Measurements from ENCODE around the gene COL6A1. TPM values are rescaled to one million over a fixed set of nuclear protein-coding genes. Genes with fewer than 3 reads are reported as not detected.

COL6A1 gene
- total RNA-seq, 2 experiments from 2014 or later = 8.0 to 8.5 TPM

GRCh38 chr21:46038871-46039397 is 57.4 kb downstream of the COL6A1 start:
- H3K4me1 Mint-ChIP-seq (ENCODE audit: low read depth) = no peaks in the 10 kb centered on the region
- no peak overlapping the region for H3K27ac ChIP-seq (ENCODE audit: low read depth in 1 of 2, low read length in 2 of 2)
- no peaks in the 10 kb centered on the region for H3K4me1 ChIP-seq (ENCODE audit: insufficient read depth, low read length)
- no peaks in the 10 kb centered on the region for H3K36me3 Mint-ChIP-seq (ENCODE audit: low read depth)
- ChIA-PET CTCF (no interaction called here), POLR2A (no interaction called here)
- no peaks in the 10 kb centered on the region for H3K36me3 ChIP-seq (ENCODE audit: insufficient read depth, low read length)
- no peak for TF ChIP-seq CTCF (IDR thresholded peaks at IDR 0.05)
- DNase-seq (no peak), ATAC-seq (ENCODE audit: poor library complexity) (no peak)
- H3K4me3 ChIP-seq (ENCODE audit: low read length) = no peak overlapping the region
- no peak overlapping the region for H3K27ac Mint-ChIP-seq
- peaks cover 0 to 2% of the 10 kb centered on the region in 2 experiments for H3K27me3 ChIP-seq (ENCODE audit: control insufficient read depth in 1 of 2, insufficient read depth in 2 of 2, low read length in 2 of 2)
- H3K27me3 Mint-ChIP-seq = no peaks in the 10 kb centered on the region
- no peaks in the 10 kb centered on the region for H3K9me3 Mint-ChIP-seq
- no peak overlapping the region for H3K4me3 Mint-ChIP-seq
- intact Hi-C loops (cut with DNase I, micrococcal nuclease) = no loop called here
- peaks cover 0 to 9% of the 10 kb centered on the region in 2 experiments for H3K9me3 ChIP-seq (ENCODE audit: control insufficient read depth in 1 of 2, insufficient read depth in 1 of 2, low read length in 2 of 2)

GRCh38 chr21:46039891-46040660 is 58.5 kb downstream of the COL6A1 start:
- H3K4me1 ChIP-seq (ENCODE audit: insufficient read depth, low read length) = no peaks in the 10 kb centered on the region
- H3K4me3 ChIP-seq (ENCODE audit: low read length) = no peak overlapping the region
- ChIA-PET CTCF (no interaction called here), POLR2A (no interaction called here)
- H3K36me3 ChIP-seq (ENCODE audit: insufficient read depth, low read length) = no peaks in the 10 kb centered on the region
- intact Hi-C loops (cut with DNase I, micrococcal nuclease) = no loop called here
- DNase-seq (no peak), ATAC-seq (ENCODE audit: poor library complexity) (no peak)
- H3K27ac ChIP-seq (ENCODE audit: low read depth in 1 of 2, low read length in 2 of 2) = no peak overlapping the region
- H3K4me3 Mint-ChIP-seq = no peak overlapping the region
- peaks cover 0 to 2% of the 10 kb centered on the region in 2 experiments for H3K27me3 ChIP-seq (ENCODE audit: control insufficient read depth in 1 of 2, insufficient read depth in 2 of 2, low read length in 2 of 2)
- no peaks in the 10 kb centered on the region for H3K27me3 Mint-ChIP-seq
- no peaks in the 10 kb centered on the region for H3K36me3 Mint-ChIP-seq (ENCODE audit: low read depth)
- no peaks in the 10 kb centered on the region for H3K9me3 Mint-ChIP-seq
- no peak for TF ChIP-seq CTCF (IDR thresholded peaks at IDR 0.05)
- H3K4me1 Mint-ChIP-seq (ENCODE audit: low read depth) = no peaks in the 10 kb centered on the region
- peaks cover 0 to 9% of the 10 kb centered on the region in 2 experiments for H3K9me3 ChIP-seq (ENCODE audit: control insufficient read depth in 1 of 2, insufficient read depth in 1 of 2, low read length in 2 of 2)
- no peak overlapping the region for H3K27ac Mint-ChIP-seq

- Mint-ChIP-seq H3K9me3 (no peaks in the 10 kb centered on the region), H3K27ac (no peak overlapping the region), H3K36me3 (ENCODE audit: low read depth) (no peaks in the 10 kb centered on the region), H3K4me3 (no peak overlapping the region), H3K27me3 (no peaks in the 10 kb centered on the region), H3K4me1 (ENCODE audit: low read depth) (no peaks in the 10 kb centered on the region)
- ChIA-PET CTCF (no interaction called here), POLR2A (no interaction called here)
- Histone ChIP-seq H3K27ac (ENCODE audit: low read depth in 1 of 2, low read length in 2 of 2) (no peak overlapping the region), H3K4me1 (ENCODE audit: insufficient read depth, low read length) (no peaks in the 10 kb centered on the region), H3K27me3 (ENCODE audit: control insufficient read depth in 1 of 2, insufficient read depth in 2 of 2, low read length in 2 of 2) (peaks cover 0 to 2% of the 10 kb centered on the region in 2 experiments), H3K9me3 (ENCODE audit: control insufficient read depth in 1 of 2, insufficient read depth in 1 of 2, low read length in 2 of 2) (peaks cover 0 to 8% of the 10 kb centered on the region in 2 experiments), H3K36me3 (ENCODE audit: insufficient read depth, low read length) (no peaks in the 10 kb centered on the region), H3K4me3 (ENCODE audit: low read length) (no peak overlapping the region)
- no peak for TF ChIP-seq CTCF (IDR thresholded peaks at IDR 0.05)
- DNase-seq (no peak), ATAC-seq (ENCODE audit: poor library complexity) (no peak)
- intact Hi-C loops (cut with DNase I, micrococcal nuclease) = no loop called here
These were observed 59.1 kb downstream of the COL6A1 start for GRCh38 chr21:46040707-46041106.

Data from CD4-positive, alpha-beta T cell (primary cell).